Measurements from ENCODE around the gene WWC2.

WWC2 gene

DNA sequence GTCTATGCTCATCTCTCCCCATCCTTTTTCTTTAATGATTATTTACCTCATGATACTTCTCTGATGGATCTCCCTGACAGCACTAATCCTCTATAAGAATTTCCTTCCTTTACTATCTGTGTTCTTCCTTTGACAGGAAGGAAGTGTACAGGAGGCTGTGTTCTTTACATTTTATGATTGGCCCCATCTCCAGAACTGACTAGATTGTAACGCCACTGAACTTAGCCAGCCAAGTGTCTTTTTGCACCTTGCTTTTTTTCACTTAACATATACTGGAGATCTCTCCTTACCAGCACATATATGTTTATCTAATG is 3.9 kb upstream of the WWC2 start:
- Histone ChIP-seq H3K9me3 (ENCODE audit: control insufficient read depth, low read length) (no peaks in the 10 kb centered on the region), H3K27ac (no peak overlapping the region), H3K9ac (no peak overlapping the region), H3K79me2 (no peaks in the 10 kb centered on the region), H3K4me2 (ENCODE audit: low read length) (no peak overlapping the region), H2AFZ (peak overlapping the region; percentile 17), H3K4me1 (no peaks in the 10 kb centered on the region), H3K4me3 (ENCODE audit: low read depth, low read length) (no peak overlapping the region), H3K36me3 (ENCODE audit: control insufficient read depth, insufficient read depth, low read length) (no peaks in the 10 kb centered on the region), H3K27me3 (ENCODE audit: control insufficient read depth, insufficient read depth, low read length) (no peaks in the 10 kb centered on the region)
- TF ChIP-seq, protein P1, sequence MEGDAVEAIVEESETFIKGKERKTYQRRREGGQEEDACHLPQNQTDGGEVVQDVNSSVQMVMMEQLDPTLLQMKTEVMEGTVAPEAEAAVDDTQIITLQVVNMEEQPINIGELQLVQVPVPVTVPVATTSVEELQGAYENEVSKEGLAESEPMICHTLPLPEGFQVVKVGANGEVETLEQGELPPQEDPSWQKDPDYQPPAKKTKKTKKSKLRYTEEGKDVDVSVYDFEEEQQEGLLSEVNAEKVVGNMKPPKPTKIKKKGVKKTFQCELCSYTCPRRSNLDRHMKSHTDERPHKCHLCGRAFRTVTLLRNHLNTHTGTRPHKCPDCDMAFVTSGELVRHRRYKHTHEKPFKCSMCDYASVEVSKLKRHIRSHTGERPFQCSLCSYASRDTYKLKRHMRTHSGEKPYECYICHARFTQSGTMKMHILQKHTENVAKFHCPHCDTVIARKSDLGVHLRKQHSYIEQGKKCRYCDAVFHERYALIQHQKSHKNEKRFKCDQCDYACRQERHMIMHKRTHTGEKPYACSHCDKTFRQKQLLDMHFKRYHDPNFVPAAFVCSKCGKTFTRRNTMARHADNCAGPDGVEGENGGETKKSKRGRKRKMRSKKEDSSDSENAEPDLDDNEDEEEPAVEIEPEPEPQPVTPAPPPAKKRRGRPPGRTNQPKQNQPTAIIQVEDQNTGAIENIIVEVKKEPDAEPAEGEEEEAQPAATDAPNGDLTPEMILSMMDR (IDR thresholded peaks at IDR 0.05), result no peak

DNA sequence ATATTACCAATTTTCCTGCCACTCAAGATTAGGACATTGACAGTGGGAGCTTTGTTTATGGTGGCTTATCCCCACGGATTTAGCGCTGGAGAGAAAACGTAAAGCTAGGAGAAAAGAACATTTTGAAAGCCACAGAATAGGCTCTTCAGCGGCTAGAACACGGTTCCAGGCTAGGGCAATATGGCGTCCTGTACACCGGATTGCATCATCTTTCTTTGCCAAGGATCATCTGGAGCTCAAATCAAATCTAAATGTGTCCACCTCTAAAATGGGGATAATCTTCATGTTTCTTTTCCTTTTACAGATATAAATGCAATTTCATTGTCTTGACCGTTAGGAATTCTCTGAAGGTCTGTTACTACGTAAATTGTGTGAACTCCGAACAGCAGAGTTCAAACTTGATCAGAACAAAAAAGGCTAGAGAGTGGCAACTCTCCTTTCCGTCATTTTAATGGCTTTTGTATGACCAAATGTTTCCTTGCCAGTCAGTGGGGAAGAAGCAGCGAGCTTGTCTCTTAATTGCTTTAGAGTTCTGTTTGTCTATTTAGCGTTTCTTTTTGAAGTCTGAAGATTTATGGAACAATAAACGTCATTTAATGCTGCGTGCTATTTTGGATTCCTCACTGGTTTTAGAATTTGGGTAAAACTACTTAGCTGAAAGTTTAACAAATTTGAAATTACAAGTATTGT is 2.6 kb upstream of the WWC2 start:
- H3K9ac ChIP-seq, result no peak overlapping the region
- no peak overlapping the region for H2AFZ ChIP-seq
- TF ChIP-seq, protein P1 (IDR thresholded peaks at IDR 0.05), result no peak
- H3K9me3 ChIP-seq (ENCODE audit: control insufficient read depth, low read length), result no peaks in the 10 kb centered on the region
- no peak overlapping the region for H3K4me3 ChIP-seq (ENCODE audit: low read depth, low read length)
- no peak overlapping the region for H3K4me2 ChIP-seq (ENCODE audit: low read length)
- no peaks in the 10 kb centered on the region for H3K36me3 ChIP-seq (ENCODE audit: control insufficient read depth, insufficient read depth, low read length)
- no peak overlapping the region for H3K27ac ChIP-seq
- no peaks in the 10 kb centered on the region for H3K27me3 ChIP-seq (ENCODE audit: control insufficient read depth, insufficient read depth, low read length)
- no peaks in the 10 kb centered on the region for H3K4me1 ChIP-seq
- H3K79me2 ChIP-seq, result no peaks in the 10 kb centered on the region

DNA sequence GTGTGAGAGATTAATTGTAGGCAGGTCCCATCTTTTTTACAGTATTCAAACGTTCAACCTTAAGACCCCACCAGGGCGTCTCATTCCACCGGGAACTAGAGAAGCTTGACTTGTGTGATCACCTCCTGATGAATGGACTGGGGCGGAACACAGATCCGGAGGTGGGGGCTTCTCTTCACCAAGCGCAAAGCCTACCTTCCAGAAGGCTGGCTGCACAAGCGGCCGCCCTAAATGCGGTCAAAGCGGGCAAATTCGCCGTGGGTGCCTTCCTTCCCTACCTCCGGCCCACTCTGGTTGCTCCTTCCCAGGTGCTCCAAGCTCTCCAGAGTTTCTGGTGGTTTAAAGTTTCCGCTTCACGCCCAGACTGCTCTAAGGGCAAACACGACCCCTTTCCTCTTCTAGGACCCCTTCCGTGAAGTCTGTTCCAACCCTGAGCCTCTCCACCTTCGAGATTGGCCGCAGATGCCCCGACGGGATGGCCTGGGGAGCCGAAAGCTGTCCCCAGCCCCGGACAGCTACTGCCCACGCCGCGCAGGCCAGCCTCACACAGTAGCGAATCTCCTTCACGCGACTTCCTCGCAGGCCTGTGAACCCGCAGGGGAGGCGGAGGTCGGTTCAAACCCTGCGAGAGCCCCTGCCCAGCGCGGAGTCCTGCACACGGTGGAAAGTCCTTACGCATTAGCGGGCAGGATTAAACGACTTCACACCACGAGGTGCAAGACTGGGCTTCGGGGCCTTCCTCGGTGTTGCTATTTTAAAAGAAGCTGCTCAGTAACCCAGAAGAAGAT is 1.6 kb upstream of the WWC2 start:
- no peaks in the 10 kb centered on the region for H3K27me3 ChIP-seq (ENCODE audit: control insufficient read depth, insufficient read depth, low read length)
- H3K9me3 ChIP-seq (ENCODE audit: control insufficient read depth, low read length), result no peaks in the 10 kb centered on the region
- no peak overlapping the region for H3K9ac ChIP-seq
- no peaks in the 10 kb centered on the region for H3K79me2 ChIP-seq
- peak overlapping the region; percentile 90 for H3K4me2 ChIP-seq (ENCODE audit: low read length)
- TF ChIP-seq, protein P1 (IDR thresholded peaks at IDR 0.05), result no peak
- peak overlapping the region; percentile 70 for H3K4me3 ChIP-seq (ENCODE audit: low read depth, low read length)
- H3K4me1 ChIP-seq, result no peaks in the 10 kb centered on the region
- no peaks in the 10 kb centered on the region for H3K36me3 ChIP-seq (ENCODE audit: control insufficient read depth, insufficient read depth, low read length)
- H2AFZ ChIP-seq, result peak overlapping the region; percentile 91
- peak overlapping the region; percentile 77 for H3K27ac ChIP-seq

DNA sequence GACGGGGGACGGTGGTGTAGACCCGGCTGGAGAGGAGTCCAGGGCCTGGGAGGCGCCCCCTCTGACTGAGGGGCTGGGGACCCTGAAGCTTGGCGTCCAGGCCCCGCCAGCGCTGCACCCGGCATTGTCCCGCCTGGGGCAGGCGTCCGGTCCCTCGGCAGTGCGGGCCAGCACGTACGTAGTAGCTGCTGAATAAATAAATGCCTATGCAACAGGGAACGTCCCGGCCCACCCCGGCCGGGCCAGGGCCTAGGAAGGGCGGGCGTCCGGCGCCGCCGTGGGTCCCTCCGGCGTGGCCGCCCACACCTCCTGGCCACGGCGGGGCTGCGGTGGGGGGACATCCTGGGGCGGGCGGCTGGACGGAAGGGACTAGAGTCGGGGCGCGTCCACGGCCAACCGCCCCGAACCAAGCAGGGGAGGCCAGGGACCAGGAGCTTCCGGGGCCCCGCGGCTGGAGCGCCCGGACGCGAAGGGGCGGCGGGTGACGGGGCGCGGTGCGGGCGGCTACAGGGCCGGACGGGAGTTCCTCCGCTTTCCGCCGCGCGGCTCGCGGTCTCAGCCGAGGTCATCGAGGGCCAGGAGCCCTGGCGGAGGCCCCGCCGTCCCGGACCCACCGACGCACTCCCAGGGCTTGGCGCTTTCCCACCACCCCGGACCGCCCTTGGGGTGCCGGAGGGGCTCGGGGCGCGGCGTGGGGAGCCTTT is 886 bp upstream of the WWC2 start:
- no peaks in the 10 kb centered on the region for H3K36me3 ChIP-seq (ENCODE audit: control insufficient read depth, insufficient read depth, low read length)
- no peaks in the 10 kb centered on the region for H3K4me1 ChIP-seq
- H3K9ac ChIP-seq, result no peak overlapping the region
- H3K27me3 ChIP-seq (ENCODE audit: control insufficient read depth, insufficient read depth, low read length), result no peaks in the 10 kb centered on the region
- peak overlapping the region; percentile 77 for H3K27ac ChIP-seq
- H2AFZ ChIP-seq, result peak overlapping the region; percentile 91
- H3K79me2 ChIP-seq, result no peaks in the 10 kb centered on the region
- peak overlapping the region; percentile 90 for H3K4me2 ChIP-seq (ENCODE audit: low read length)
- TF ChIP-seq, protein P1 (IDR thresholded peaks at IDR 0.05), result no peak
- peak overlapping the region; percentile 70 for H3K4me3 ChIP-seq (ENCODE audit: low read depth, low read length)
- no peaks in the 10 kb centered on the region for H3K9me3 ChIP-seq (ENCODE audit: control insufficient read depth, low read length)

Measured in parathyroid adenoma (tissue), 2 donors.